ENCODE results near the gene PRSS16.
"Not testable (repeated sequence)": the region's sequence is repeated elsewhere in the genome, so short reads cannot be mapped to it uniquely, and the experiment has no call there.

The PRSS16 gene

GRCh38 chr6:27260836-27261375 lies 13.4 kb downstream of the PRSS16 start:
- H3K9ac ChIP-seq (ENCODE audit: low read length in 5 of 5), result no peak overlapping the region
- no peaks in the 10 kb centered on the region for H3K9me3 ChIP-seq (ENCODE audit: control insufficient read depth in 5 of 5, low read length in 5 of 5)
- peaks cover 0 to 4% (median 0%) of the 10 kb centered on the region in 5 donors for H3K4me1 ChIP-seq (ENCODE audit: control insufficient read depth in 5 of 5, insufficient read depth in 5 of 5, low read length in 5 of 5)
- H3K27ac ChIP-seq (ENCODE audit: low read depth, low read length), result no peak overlapping the region
- H3K36me3 ChIP-seq (ENCODE audit: control insufficient read depth in 5 of 5, insufficient read depth in 5 of 5, low read length in 5 of 5), result no peaks in the 10 kb centered on the region
- peak overlapping the region in 1 of 5 donors; percentile 11 for H3K4me3 ChIP-seq (ENCODE audit: low read depth in 1 of 5, low read length in 5 of 5)
- H3K27me3 ChIP-seq (ENCODE audit: control insufficient read depth in 5 of 5, insufficient read depth in 4 of 5, low read length in 5 of 5), result peaks cover 2 to 36% (median 12%) of the 10 kb centered on the region in 5 donors

GRCh38 chr6:27263886-27264285 lies 16.4 kb downstream of the PRSS16 start:
- H3K27me3 ChIP-seq (ENCODE audit: control insufficient read depth in 5 of 5, insufficient read depth in 4 of 5, low read length in 5 of 5), result peaks cover 5 to 37% (median 22%) of the 10 kb centered on the region in 5 donors
- no peaks in the 10 kb centered on the region for H3K36me3 ChIP-seq (ENCODE audit: control insufficient read depth in 5 of 5, insufficient read depth in 5 of 5, low read length in 5 of 5)
- H3K27ac ChIP-seq (ENCODE audit: low read depth, low read length), result no peak overlapping the region
- no peak overlapping the region for H3K4me3 ChIP-seq (ENCODE audit: low read depth in 1 of 5, low read length in 5 of 5)
- H3K9me3 ChIP-seq (ENCODE audit: control insufficient read depth in 5 of 5, low read length in 5 of 5), result no peaks in the 10 kb centered on the region
- H3K9ac ChIP-seq (ENCODE audit: low read length in 5 of 5), result no peak overlapping the region
- H3K4me1 ChIP-seq (ENCODE audit: control insufficient read depth in 5 of 5, insufficient read depth in 5 of 5, low read length in 5 of 5), result peaks cover 0 to 4% (median 0%) of the 10 kb centered on the region in 5 donors

GRCh38 chr6:27267003-27267402 lies 19.5 kb downstream of the PRSS16 start:
- not testable (repeated sequence) for H3K4me1 ChIP-seq (ENCODE audit: control insufficient read depth in 5 of 5, insufficient read depth in 5 of 5, low read length in 5 of 5); H3K36me3 ChIP-seq (ENCODE audit: control insufficient read depth in 5 of 5, insufficient read depth in 5 of 5, low read length in 5 of 5); H3K9ac ChIP-seq (ENCODE audit: low read length in 5 of 5); H3K27ac ChIP-seq (ENCODE audit: low read depth, low read length); H3K9me3 ChIP-seq (ENCODE audit: control insufficient read depth in 5 of 5, low read length in 5 of 5); H3K4me3 ChIP-seq (ENCODE audit: low read depth in 1 of 5, low read length in 5 of 5)
- H3K27me3 ChIP-seq (ENCODE audit: control insufficient read depth in 5 of 5, insufficient read depth in 4 of 5, low read length in 5 of 5), result peaks cover 5 to 18% (median 12%) of the 10 kb centered on the region in 5 donors

- Histone ChIP-seq H3K36me3 (ENCODE audit: control insufficient read depth in 5 of 5, insufficient read depth in 5 of 5, low read length in 5 of 5) (no peaks in the 10 kb centered on the region), H3K9ac (ENCODE audit: low read length in 5 of 5) (no peak overlapping the region), H3K27ac (ENCODE audit: low read depth, low read length) (no peak overlapping the region), H3K4me1 (ENCODE audit: control insufficient read depth in 5 of 5, insufficient read depth in 5 of 5, low read length in 5 of 5) (no peaks in the 10 kb centered on the region), H3K4me3 (ENCODE audit: low read depth in 1 of 5, low read length in 5 of 5) (no peak overlapping the region), H3K9me3 (ENCODE audit: control insufficient read depth in 5 of 5, low read length in 5 of 5) (no peaks in the 10 kb centered on the region), H3K27me3 (ENCODE audit: control insufficient read depth in 5 of 5, insufficient read depth in 4 of 5, low read length in 5 of 5) (peaks cover 10 to 23% (median 17%) of the 10 kb centered on the region in 5 donors)
These were observed 20.4 kb downstream of the PRSS16 start for GRCh38 chr6:27267857-27268434.

GRCh38 chr6:27268803-27269202 lies 21.3 kb downstream of the PRSS16 start:
- Histone ChIP-seq H3K27ac (ENCODE audit: low read depth, low read length) (no peak overlapping the region), H3K4me1 (ENCODE audit: control insufficient read depth in 5 of 5, insufficient read depth in 5 of 5, low read length in 5 of 5) (no peaks in the 10 kb centered on the region), H3K27me3 (ENCODE audit: control insufficient read depth in 5 of 5, insufficient read depth in 4 of 5, low read length in 5 of 5) (peaks cover 10 to 31% (median 17%) of the 10 kb centered on the region in 5 donors), H3K36me3 (ENCODE audit: control insufficient read depth in 5 of 5, insufficient read depth in 5 of 5, low read length in 5 of 5) (no peaks in the 10 kb centered on the region), H3K9me3 (ENCODE audit: control insufficient read depth in 5 of 5, low read length in 5 of 5) (no peaks in the 10 kb centered on the region), H3K4me3 (ENCODE audit: low read depth in 1 of 5, low read length in 5 of 5) (no peak overlapping the region), H3K9ac (ENCODE audit: low read length in 5 of 5) (no peak overlapping the region)

- H3K36me3 ChIP-seq (ENCODE audit: control insufficient read depth in 5 of 5, insufficient read depth in 5 of 5, low read length in 5 of 5), result no peaks in the 10 kb centered on the region
- H3K4me1 ChIP-seq (ENCODE audit: control insufficient read depth in 5 of 5, insufficient read depth in 5 of 5, low read length in 5 of 5), result peaks cover 0 to 2% (median 0%) of the 10 kb centered on the region in 5 donors
- no peak overlapping the region for H3K27ac ChIP-seq (ENCODE audit: low read depth, low read length)
- peaks cover 7 to 29% (median 26%) of the 10 kb centered on the region in 5 donors for H3K27me3 ChIP-seq (ENCODE audit: control insufficient read depth in 5 of 5, insufficient read depth in 4 of 5, low read length in 5 of 5)
- no peak overlapping the region for H3K4me3 ChIP-seq (ENCODE audit: low read depth in 1 of 5, low read length in 5 of 5)
- peaks cover 0 to 4% (median 0%) of the 10 kb centered on the region in 5 donors for H3K9me3 ChIP-seq (ENCODE audit: control insufficient read depth in 5 of 5, low read length in 5 of 5)
- H3K9ac ChIP-seq (ENCODE audit: low read length in 5 of 5), result no peak overlapping the region
These were observed 26.3 kb downstream of the PRSS16 start for GRCh38 chr6:27273783-27274182.

- peaks cover 2 to 12% (median 8%) of the 10 kb centered on the region in 5 donors for H3K4me1 ChIP-seq (ENCODE audit: control insufficient read depth in 5 of 5, insufficient read depth in 5 of 5, low read length in 5 of 5)
These were observed 27.8 kb downstream of the PRSS16 start for GRCh38 chr6:27275025-27275956.

GRCh38 chr6:27279513-27280063 lies 32.1 kb downstream of the PRSS16 start:
- H3K36me3 ChIP-seq (ENCODE audit: control insufficient read depth in 5 of 5, insufficient read depth in 5 of 5, low read length in 5 of 5), result no peaks in the 10 kb centered on the region
- H3K27me3 ChIP-seq (ENCODE audit: control insufficient read depth in 5 of 5, insufficient read depth in 4 of 5, low read length in 5 of 5), result peaks cover 17 to 54% (median 34%) of the 10 kb centered on the region in 5 donors
- no peak overlapping the region for H3K9ac ChIP-seq (ENCODE audit: low read length in 5 of 5)
- no peak overlapping the region for H3K27ac ChIP-seq (ENCODE audit: low read depth, low read length)
- H3K4me1 ChIP-seq (ENCODE audit: control insufficient read depth in 5 of 5, insufficient read depth in 5 of 5, low read length in 5 of 5), result peaks cover 2 to 21% (median 13%) of the 10 kb centered on the region in 5 donors
- peak overlapping the region; percentile 40 to 62 (median 59) for H3K4me3 ChIP-seq (ENCODE audit: low read depth in 1 of 5, low read length in 5 of 5)
- peaks cover 0 to 8% (median 3%) of the 10 kb centered on the region in 5 donors for H3K9me3 ChIP-seq (ENCODE audit: control insufficient read depth in 5 of 5, low read length in 5 of 5)

More at GRCh38 chr6:27275025-27275956, 27.8 kb downstream of the PRSS16 start:
- no peak overlapping the region for H3K9ac ChIP-seq (ENCODE audit: low read length in 5 of 5)
- no peak overlapping the region for H3K27ac ChIP-seq (ENCODE audit: low read depth, low read length)
- H3K36me3 ChIP-seq (ENCODE audit: control insufficient read depth in 5 of 5, insufficient read depth in 5 of 5, low read length in 5 of 5), result no peaks in the 10 kb centered on the region
- H3K9me3 ChIP-seq (ENCODE audit: control insufficient read depth in 5 of 5, low read length in 5 of 5), result peaks cover 0 to 4% (median 0%) of the 10 kb centered on the region in 5 donors
- H3K27me3 ChIP-seq (ENCODE audit: control insufficient read depth in 5 of 5, insufficient read depth in 4 of 5, low read length in 5 of 5), result peaks cover 0 to 34% (median 29%) of the 10 kb centered on the region in 5 donors
- no peak overlapping the region for H3K4me3 ChIP-seq (ENCODE audit: low read depth in 1 of 5, low read length in 5 of 5)

GRCh38 chr6:27280064-27280539 lies 32.6 kb downstream of the PRSS16 start:
- peaks cover 20 to 55% (median 37%) of the 10 kb centered on the region in 5 donors for H3K27me3 ChIP-seq (ENCODE audit: control insufficient read depth in 5 of 5, insufficient read depth in 4 of 5, low read length in 5 of 5)
- peaks cover 2 to 20% (median 13%) of the 10 kb centered on the region in 5 donors for H3K4me1 ChIP-seq (ENCODE audit: control insufficient read depth in 5 of 5, insufficient read depth in 5 of 5, low read length in 5 of 5)
- H3K36me3 ChIP-seq (ENCODE audit: control insufficient read depth in 5 of 5, insufficient read depth in 5 of 5, low read length in 5 of 5), result no peaks in the 10 kb centered on the region
- no peak overlapping the region for H3K27ac ChIP-seq (ENCODE audit: low read depth, low read length)
- no peak overlapping the region for H3K9ac ChIP-seq (ENCODE audit: low read length in 5 of 5)
- peaks cover 0 to 8% (median 3%) of the 10 kb centered on the region in 5 donors for H3K9me3 ChIP-seq (ENCODE audit: control insufficient read depth in 5 of 5, low read length in 5 of 5)
- peak overlapping the region; percentile 40 to 62 (median 59) for H3K4me3 ChIP-seq (ENCODE audit: low read depth in 1 of 5, low read length in 5 of 5)

All from subcutaneous abdominal adipose tissue (tissue), 5 donors.